ENCODE results near the gene DCAF4.

DCAF4 gene

DNA sequence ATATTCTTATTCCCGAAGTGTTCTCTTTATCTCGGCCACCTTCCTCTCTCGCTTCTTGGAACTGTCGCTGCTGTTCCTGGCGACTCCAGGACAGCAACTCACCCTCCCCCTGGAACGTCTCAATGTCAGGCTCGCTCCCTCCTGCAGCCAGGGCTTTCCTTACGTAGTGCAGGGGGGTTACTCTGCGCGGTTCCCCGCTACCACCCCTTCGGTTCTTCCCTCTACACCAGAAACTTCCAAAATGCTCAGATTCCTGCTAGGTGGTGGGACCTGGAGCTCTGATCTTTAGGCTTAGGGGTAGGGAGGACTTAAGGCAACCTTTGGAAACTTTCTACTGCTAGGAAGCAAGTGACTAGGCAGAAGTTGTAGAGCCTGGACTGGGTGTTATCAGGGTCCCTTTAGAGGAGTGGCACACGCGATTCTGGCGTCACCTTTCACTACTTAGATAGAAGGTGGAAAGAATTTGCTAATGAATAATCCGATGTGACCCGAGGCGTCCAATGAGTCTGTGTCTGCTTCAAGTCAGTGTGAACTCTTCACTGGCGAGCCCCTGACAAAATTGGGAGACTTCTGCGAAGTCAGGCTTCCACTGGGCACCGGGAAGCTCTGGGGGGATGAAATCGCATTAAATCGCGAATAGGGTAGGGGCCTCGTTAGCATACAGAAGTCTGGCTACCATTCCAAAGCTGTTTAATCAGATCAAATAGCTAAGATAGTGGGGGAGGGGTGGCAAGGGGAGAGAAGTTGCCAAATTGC lies 31.5 kb upstream of the DCAF4 start:
- DNase-seq (ENCODE audit: low read depth), result no peak

DNA sequence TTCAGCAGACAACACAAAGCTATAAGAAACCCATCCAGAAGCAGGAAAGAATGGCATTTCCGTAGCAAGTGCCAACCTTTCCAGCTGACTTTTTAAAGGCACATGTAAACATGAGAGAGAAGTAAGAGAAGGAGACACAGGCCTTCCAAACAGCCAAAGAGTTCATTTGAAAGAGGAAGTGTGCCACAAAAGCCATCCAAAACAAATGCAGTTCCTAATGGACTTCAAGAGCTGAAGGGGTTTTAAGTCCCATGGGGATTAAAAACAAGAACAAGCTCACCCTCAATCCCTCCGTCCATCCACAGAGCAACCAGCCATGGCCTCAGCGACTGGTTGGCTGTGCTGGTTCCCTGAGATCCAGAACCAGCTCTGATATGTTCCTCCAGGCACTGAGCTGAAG lies 27.8 kb upstream of the DCAF4 start:
- no peak for DNase-seq (ENCODE audit: low read depth)

DNA sequence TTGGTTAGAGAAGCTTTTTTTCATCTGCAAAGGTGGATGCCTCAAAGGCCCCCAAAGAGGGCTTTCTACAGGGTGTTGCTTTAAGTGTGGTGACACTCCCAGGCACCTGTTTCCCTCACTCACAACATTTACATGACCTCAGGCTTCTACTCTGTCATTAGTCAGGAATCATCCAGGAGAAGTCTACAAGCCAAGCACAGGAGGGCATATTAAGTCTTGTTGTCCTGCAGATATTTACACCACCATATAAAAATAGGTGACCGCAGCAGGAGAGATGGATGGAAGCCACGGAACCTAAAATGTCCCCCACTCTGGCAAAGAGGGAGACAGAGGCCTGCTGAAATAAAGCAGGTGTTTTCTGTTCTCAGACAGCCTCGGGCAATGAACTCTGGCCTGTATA lies 24.9 kb upstream of the DCAF4 start:
- no peak for DNase-seq (ENCODE audit: low read depth)

DNA sequence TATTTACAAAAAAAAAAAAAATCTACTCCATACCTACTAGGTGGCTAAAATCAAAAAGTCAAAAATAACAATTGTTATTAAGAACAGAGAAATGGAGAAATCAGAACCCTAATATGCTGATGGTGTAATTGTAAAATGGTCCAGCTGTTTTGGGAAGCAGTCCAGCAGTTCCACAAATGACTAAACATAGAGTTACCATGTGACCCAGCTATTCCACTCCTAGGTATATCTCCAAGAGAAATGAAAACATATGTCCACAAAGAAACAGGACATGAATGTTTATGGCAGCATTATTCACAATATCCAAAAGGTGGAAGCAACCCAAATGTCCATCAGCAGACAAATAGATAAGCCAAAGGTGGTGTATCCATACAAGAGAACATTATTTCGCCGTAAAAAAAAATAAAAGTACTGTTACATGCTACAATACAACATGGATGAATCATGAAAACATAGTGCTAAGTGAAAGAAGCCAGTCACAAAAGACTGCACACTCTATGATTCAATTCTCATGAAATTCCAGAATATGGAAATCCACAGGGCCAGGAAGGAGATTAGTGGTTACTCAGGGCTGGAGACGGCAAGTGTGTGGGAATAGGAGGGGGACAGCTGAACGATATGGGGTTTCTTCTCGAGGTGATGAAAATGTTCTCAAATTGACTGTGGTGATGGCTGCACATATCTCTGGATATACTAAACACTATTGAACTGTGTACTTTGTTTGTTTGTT lies 23.3 kb upstream of the DCAF4 start:
- DNase-seq (ENCODE audit: low read depth), result no peak

DNA sequence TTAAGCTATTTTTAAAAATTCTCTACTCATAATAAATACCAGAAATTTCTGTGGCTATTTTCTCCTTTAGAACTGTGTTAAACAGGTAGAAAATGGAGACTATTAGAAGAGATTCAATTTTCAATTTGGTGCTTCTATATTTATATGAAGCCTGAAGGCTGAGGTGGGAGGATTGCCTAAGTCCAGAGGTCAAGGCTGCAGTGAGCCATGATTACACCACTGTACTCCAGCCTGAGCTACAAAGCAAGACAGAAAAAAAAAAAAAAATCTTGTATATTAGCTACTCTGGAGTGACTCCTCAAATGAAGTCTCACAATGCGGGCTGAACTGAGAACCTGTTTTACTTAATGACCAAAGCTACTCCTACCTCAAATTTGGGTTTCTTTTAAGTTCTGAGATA lies 22.5 kb upstream of the DCAF4 start:
- DNase-seq (ENCODE audit: low read depth), result no peak

DNA sequence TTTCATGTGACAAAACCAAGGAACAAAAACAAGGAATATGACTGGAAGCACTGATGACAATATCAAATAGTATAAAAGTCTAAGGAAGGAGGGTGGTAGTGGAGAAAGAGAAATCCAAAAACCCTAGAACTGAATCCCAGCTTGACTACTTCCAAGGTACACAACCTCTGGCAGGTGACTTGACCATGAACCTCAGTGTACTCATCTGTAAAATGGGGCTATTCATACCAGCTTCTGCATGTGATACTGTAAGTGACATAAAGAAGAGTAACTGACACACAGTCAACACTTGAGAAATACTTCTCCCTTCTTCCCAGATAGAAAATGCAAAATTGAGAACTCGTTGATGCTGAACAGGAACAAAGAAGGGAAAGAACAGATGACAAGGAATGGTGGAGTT lies 22.0 kb upstream of the DCAF4 start:
- no peak for DNase-seq (ENCODE audit: low read depth)

- DNase-seq (ENCODE audit: low read depth), result peak; percentile 39
These were observed 21.3 kb upstream of the DCAF4 start for GRCh38 chr14:72904840-72905561.

DNA sequence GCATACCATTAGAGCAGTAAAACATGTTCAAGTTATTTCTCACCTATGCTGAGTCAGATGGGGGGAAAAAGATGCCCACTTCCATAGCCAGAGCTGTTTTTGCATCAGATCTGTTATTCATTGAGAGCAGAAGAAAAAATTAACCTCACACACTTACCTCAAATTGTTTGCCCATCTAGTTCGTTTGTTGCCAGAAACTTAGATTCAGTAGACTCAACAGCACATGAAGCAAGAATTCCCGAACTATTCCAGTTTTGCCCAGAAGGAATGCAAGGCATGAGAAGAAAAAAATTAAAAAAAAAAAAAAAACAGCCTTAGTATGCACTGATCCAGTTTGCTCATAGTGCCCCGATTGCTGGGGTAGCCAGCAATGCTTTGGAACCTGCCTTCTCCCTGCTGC lies 19.9 kb upstream of the DCAF4 start:
- no peak for DNase-seq (ENCODE audit: low read depth)

DNA sequence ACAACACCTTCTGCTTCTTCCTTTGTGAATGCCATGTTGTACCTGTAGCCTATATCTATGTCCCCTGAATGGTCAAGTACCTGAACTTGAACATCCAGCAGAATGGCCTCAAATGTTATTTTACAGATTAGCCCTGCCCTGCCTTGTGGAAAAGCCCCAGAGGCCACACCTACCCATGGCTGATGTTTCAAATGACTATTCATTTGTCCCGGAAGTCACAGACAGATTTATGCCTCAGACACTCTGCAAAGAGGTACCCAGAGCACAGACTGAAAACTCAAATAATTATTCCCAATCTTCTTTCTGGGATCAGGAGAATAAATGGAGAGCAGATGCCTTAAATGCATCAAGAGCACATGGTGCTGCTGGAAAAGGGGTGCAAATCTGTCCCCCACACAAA lies 19.4 kb upstream of the DCAF4 start:
- no peak for DNase-seq (ENCODE audit: low read depth)

DNA sequence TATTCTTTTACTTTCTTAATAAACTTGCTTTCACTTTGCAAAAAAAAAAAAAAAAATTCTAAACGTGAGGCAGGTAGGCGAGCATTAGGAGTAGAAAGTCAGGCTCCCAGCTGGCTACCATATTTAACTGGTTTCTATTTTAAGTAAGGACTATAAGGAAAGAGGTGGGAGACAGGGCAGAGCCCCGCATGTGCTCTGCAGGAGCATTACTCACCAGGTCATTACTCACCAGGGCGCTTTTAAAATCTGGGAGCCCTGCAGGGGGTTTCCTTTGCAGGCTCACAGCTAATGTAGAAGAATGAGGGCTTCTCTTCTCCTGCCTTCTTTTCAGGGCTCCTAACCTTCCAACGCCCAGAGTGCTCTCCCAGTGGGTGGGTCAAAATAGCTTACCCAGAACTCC lies 18.4 kb upstream of the DCAF4 start:
- DNase-seq (ENCODE audit: low read depth), result no peak

GRCh38 chr14:72909163-72909562 lies 17.1 kb upstream of the DCAF4 start:
- no peak for DNase-seq (ENCODE audit: low read depth)

GRCh38 chr14:72913809-72914208 lies 12.5 kb upstream of the DCAF4 start:
- DNase-seq (ENCODE audit: low read depth), result no peak

GRCh38 chr14:72916174-72916573 lies 10.1 kb upstream of the DCAF4 start:
- no peak for DNase-seq (ENCODE audit: low read depth)

DNA sequence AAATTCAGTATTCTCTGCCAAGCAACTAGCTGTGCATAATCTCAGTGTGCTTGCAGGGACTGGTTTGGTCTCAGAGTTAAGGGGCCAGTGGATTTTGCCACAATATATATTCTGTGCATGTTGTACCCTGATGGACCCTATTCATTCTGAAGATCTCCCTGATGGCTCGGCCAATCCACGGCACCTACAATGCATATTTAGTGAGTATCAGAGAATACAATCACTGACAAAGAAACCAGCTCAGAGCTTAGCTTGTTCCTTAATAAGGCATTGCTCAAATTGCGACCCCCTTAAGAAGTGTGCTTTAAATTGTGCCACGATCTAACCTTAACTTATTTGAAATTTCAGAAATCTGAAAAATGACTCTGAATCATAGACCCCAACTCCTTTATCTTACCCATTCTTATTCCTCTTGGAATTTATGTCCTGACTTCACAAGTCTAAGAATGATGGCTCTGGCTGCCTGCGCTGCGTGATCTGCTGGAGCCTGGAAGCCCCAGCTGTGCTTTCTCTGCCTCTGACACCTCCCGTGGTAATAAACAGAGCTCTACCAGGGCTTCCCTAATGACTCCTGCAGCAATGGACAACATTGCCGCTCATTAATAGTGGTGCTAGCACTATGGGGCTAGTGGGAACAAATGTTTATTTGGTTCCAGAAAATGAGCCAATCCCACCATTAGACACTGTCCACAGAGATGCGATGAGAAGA lies 9.0 kb upstream of the DCAF4 start:
- no peak for DNase-seq (ENCODE audit: low read depth)

DNA sequence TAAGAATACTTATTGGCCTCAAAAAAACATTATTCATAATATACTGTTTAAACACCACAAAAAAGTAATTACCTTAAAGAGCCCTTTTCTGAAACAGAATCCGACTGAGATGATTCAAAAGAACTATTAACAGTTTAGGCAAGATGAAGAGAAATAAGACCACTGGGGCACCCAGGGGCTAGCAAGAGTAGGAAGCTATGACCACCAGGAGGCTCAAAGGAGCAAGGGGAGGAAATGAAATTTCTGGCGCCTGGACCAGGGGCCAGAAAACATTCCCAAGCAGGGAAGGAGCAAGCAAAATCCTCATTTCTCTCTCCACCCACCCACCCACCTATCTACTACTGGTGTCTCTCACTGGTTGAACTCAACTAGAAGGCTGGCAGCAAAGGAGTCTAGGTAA lies 6.3 kb upstream of the DCAF4 start:
- DNase-seq (ENCODE audit: low read depth), result no peak

DNA sequence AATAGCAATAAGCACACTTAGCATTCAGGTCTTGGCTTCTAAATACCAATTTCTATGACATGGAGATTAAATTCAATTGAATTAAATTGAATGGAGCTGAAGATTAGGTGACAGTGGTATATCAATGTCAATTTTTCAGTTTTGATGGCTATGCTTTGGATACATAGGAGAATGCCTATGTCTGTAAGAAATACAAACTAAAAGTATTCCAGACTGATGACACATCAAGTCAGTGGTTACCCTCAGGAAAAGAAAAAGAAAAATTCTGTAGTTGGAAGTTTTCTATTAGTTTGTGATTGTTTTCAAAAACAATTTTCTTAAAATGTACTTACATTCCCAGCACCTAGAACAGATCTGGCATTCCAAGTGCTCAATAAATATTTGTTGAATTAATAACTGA lies 4.9 kb upstream of the DCAF4 start:
- no peak for DNase-seq (ENCODE audit: low read depth)

- DNase-seq (ENCODE audit: low read depth), result no peak
These were observed 1.9 kb upstream of the DCAF4 start for GRCh38 chr14:72924337-72924736.

DNA sequence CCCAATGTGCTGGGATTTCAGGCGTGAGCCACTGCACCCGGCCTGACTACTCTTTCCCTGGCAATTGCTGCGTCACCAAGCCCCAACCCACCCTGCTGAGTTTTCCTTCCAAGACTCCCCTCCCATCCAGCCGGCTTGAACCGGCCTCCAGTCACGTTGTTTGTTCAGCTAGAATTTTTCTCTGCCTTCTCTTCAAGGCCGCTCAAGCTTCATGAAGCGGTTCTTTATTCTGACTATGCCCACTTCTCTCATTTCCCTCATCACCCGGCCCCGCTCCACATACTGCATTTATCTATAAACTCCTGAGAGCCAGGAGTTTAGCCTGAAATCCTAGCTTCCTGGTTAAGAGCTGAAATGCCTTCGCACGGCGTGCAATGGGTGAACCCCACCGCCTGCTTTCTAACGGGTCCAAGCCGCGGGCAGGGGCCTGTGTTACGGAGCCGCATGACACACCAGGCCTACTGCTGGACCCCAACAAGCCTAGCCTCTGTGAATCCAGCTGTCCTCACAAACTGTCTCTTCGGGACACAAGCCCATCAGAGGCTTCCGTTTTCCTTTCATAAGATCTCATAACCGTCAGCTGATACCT lies 999 bp upstream of the DCAF4 start:
- DNase-seq (ENCODE audit: low read depth), result no peak

GRCh38 chr14:72925815-72926291 lies 411 bp upstream of the DCAF4 start:
- DNase-seq (ENCODE audit: low read depth), result no peak

- no peak for DNase-seq (ENCODE audit: low read depth)
These were observed 2.6 kb downstream of the DCAF4 start for GRCh38 chr14:72928872-72929271.

DNA sequence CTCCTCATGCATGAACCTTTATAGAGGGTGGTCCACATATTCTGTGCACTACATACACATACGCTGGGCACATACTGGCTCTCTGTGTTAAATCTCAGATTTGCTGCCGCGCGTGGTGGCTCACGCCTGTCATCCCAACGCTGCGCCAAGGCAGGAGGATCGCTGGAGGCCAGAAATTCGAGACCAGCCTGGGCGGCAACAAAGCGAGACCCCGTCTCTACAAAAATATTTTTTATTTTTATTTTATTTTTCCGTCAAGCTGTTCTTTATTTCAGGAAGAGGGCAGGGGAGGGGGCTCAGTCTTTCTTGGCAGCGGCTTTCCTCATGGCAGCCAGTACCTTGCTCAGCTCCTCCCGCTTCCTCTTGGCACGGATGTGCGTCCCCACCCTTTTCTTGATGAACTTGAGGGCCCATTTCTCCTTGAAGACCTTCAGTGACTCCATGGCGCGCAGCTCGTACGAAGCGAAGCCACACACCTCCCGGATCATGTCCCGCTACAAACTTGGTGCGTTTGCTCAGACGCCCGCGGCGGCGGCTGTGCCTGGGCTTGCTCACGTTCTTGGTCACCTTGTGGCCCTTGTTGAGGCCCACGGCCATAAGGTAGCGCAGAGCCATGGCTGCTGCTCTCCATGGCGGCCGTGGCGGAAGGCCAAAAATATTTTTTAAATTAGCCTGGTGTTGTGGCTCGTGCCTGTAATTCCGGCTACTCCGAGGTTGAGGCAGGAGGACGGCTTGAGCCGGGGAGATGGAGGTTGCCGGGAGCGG lies 3.2 kb downstream of the DCAF4 start:
- no peak for DNase-seq (ENCODE audit: low read depth)
